Activated naive CD4-positive, alpha-beta T cell treated with anti-CD3 and anti-CD28 coated beads, Interleukin-2, amount 50 U/mL, for 24 hours (primary cell): ENCODE measurements around the gene TUG1.

Experiments used
- H3K27ac Mint-ChIP-seq: one replicate; pipeline ENCODE4 v1.8.0; 2021; ENCODE audit warnings: mild to moderate bottlenecking, mixed read lengths
- H3K27me3 Mint-ChIP-seq: one replicate; pipeline ENCODE4 v1.8.0; 2021; ENCODE audit warnings: mixed read lengths
- H3K36me3 Mint-ChIP-seq: one replicate; pipeline ENCODE4 v1.8.0; 2021; ENCODE audit warnings: mixed read lengths
- H3K4me1 Mint-ChIP-seq: one replicate; pipeline ENCODE4 v1.8.0; 2021; ENCODE audit warnings: mixed read lengths
- H3K4me3 Mint-ChIP-seq: one replicate; pipeline ENCODE4 v1.8.0; 2021; ENCODE audit warnings: mild to moderate bottlenecking, mixed read lengths
- H3K9me3 Mint-ChIP-seq: one replicate; pipeline ENCODE4 v1.8.0; 2021; ENCODE audit warnings: mixed read lengths

The TUG1 gene

GRCh38 chr22:31019191-31019930 is 50.3 kb downstream of the TUG1 start:
- H3K27ac Mint-ChIP-seq, result no peak overlapping the region
- no peak overlapping the region for H3K4me3 Mint-ChIP-seq
- no peaks in the 10 kb centered on the region for H3K36me3 Mint-ChIP-seq
- H3K4me1 Mint-ChIP-seq, result no peaks in the 10 kb centered on the region
- H3K9me3 Mint-ChIP-seq, result no peaks in the 10 kb centered on the region
- no peaks in the 10 kb centered on the region for H3K27me3 Mint-ChIP-seq

- H3K27me3 Mint-ChIP-seq, result no peaks in the 10 kb centered on the region
- no peak overlapping the region for H3K4me3 Mint-ChIP-seq
- H3K4me1 Mint-ChIP-seq, result no peaks in the 10 kb centered on the region
- no peaks in the 10 kb centered on the region for H3K36me3 Mint-ChIP-seq
- no peaks in the 10 kb centered on the region for H3K9me3 Mint-ChIP-seq
- H3K27ac Mint-ChIP-seq, result no peak overlapping the region
Measured at GRCh38 chr22:31020334-31020733, 51.3 kb downstream of the TUG1 start.

GRCh38 chr22:31022516-31022915 is 53.5 kb downstream of the TUG1 start:
- Mint-ChIP-seq H3K4me1 (no peaks in the 10 kb centered on the region), H3K36me3 (no peaks in the 10 kb centered on the region), H3K4me3 (no peak overlapping the region), H3K27me3 (no peaks in the 10 kb centered on the region), H3K27ac (no peak overlapping the region), H3K9me3 (no peaks in the 10 kb centered on the region)
